Measurements from ENCODE around the gene SLC22A1. TPM values are rescaled to one million over a fixed set of nuclear protein-coding genes. Genes with fewer than 3 reads are reported as not detected.

SLC22A1 gene
- total and polyA plus RNA-seq, 2 of the 13 experiments (the other 11 are each of a cell fraction or from before 2014, with no cell fraction given): 0.80 to 0.87 TPM

- TF ChIP-seq ZNF737 (CRISPR knock-in tag; IDR thresholded peaks at IDR 0.05; ENCODE audit: borderline replicate concordance): peak; percentile 75; the same call in 1 of the 2 replicates
- TF ChIP-seq PHB2 (IDR thresholded peaks at IDR 0.05; ENCODE audit: partially characterized antibody): no peak
- TF ChIP-seq GLI4 (CRISPR knock-in tag; IDR thresholded peaks at IDR 0.05; ENCODE audit: borderline replicate concordance): no peak
- 0 out of 2 replicates have a peak, but pooled peaks have one; percentile 35 for TF ChIP-seq ZNF260 (CRISPR knock-in tag; IDR thresholded peaks at IDR 0.05; ENCODE audit: borderline replicate concordance, low read depth)
- no peak for TF ChIP-seq ZNF766 (CRISPR knock-in tag; IDR thresholded peaks at IDR 0.05; ENCODE audit: borderline replicate concordance)
- TF ChIP-seq ZNF773 (CRISPR knock-in tag; IDR thresholded peaks at IDR 0.05; ENCODE audit: borderline replicate concordance): no peak
- no peak for TF ChIP-seq ZBTB7A (CRISPR knock-in tag; IDR thresholded peaks at IDR 0.05)
Observed at GRCh38 chr6:160138839-160139419, 17.3 kb downstream of the SLC22A1 start (continued).

DNA sequence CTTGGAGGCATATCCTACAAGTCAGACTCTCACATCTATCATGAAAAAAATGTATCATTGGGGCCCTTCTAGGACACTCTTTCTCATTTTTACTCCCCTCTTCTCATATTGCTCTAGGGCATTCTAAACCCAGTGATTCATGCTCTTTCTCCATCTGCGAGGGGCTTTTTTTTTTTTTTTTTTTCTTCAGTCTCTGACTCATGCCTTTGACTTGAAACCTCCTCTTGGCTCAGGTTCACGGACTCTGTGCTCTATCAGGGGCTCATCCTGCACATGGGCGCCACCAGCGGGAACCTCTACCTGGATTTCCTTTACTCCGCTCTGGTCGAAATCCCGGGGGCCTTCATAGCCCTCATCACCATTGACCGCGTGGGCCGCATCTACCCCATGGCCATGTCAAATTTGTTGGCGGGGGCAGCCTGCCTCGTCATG, 17.8 kb downstream of the SLC22A1 start:
- Histone ChIP-seq H4K20me1 (ENCODE audit: insufficient read depth, low read length) (no peaks in the 10 kb centered on the region), H3K36me3 (replicated peaks in 1 of 2; ENCODE audit: control insufficient read depth in 1 of 2, insufficient read depth in 2 of 2, low read length in 2 of 2) (no peaks in the 10 kb centered on the region), H3K27ac (ENCODE audit: extremely low read length, insufficient read depth, low read length) (no peak overlapping the region), H3K4me3 (replicated peaks in 1 of 3; ENCODE audit: insufficient read depth in 1 of 3, low read depth in 2 of 3, low read length in 3 of 3) (no peak overlapping the region), H3K9ac (ENCODE audit: insufficient read depth, low read depth, low read length) (no peak overlapping the region), H3K27me3 (ENCODE audit: control insufficient read depth in 1 of 2, insufficient read depth in 2 of 2, low read length in 2 of 2) (no peaks in the 10 kb centered on the region), H3K9me3 (ENCODE audit: low read length) (no peaks in the 10 kb centered on the region), H2AFZ (ENCODE audit: low read length) (no peak overlapping the region), H3K4me1 (ENCODE audit: insufficient read depth, low read length) (peaks cover 65% of the 10 kb centered on the region), H3K4me2 (ENCODE audit: low read depth, low read length) (no peak overlapping the region), H3K79me2 (ENCODE audit: insufficient read depth, low read length) (no peaks in the 10 kb centered on the region)
- no peak for FAIRE-seq
- no peak for ATAC-seq
- CTCF ChIA-PET (ENCODE audit: low intra/inter-chr PET ratio, low total read pairs): interaction anchor here (2.6 kb wide), 1 partner anchor 316 kb away, joined by 23 read pairs; no protein-coding TSS in a partner anchor
- no TSS peak for BruUV-seq (replicated peaks)
- 82% methylated on average over 12 of the region's 12 CpGs for WGBS (ENCODE audit: low lambda C conversion rate)
- no peak for DNase-seq (ENCODE audit: low spot score)
- in situ Hi-C loops (cut with HindIII; ENCODE audit: extremely low pct_ligation_motif_present, low pct_unique_long_range_greater_than_20kb) (no loop called here), intact Hi-C loops (cut with micrococcal nuclease; ENCODE audit: unreplicated experiment) (loop anchor here (5.0 to 10.0 kb wide), 3 partner anchors 115 to 253 kb away; partner anchors contain the start of genes SLC22A2 and SLC22A3)
- POLR2A ChIA-PET: no interaction called here
- TF ChIP-seq ZFP62 (CRISPR knock-in tag; IDR thresholded peaks at IDR 0.05) (no peak), PRDM15 (CRISPR knock-in tag; IDR thresholded peaks at IDR 0.05) (no peak), CREM (IDR thresholded peaks at IDR 0.05) (no peak), CREM (CRISPR knock-in tag; IDR thresholded peaks at IDR 0.05) (no peak), HOMEZ (CRISPR knock-in tag; IDR thresholded peaks at IDR 0.05; ENCODE audit: low read depth) (0 out of 2 replicates have a peak, but pooled peaks have one; percentile 20), SNAPC5 (CRISPR knock-in tag; IDR thresholded peaks at IDR 0.05; ENCODE audit: borderline replicate concordance) (no peak)
- TF ChIP-seq, protein P1, sequence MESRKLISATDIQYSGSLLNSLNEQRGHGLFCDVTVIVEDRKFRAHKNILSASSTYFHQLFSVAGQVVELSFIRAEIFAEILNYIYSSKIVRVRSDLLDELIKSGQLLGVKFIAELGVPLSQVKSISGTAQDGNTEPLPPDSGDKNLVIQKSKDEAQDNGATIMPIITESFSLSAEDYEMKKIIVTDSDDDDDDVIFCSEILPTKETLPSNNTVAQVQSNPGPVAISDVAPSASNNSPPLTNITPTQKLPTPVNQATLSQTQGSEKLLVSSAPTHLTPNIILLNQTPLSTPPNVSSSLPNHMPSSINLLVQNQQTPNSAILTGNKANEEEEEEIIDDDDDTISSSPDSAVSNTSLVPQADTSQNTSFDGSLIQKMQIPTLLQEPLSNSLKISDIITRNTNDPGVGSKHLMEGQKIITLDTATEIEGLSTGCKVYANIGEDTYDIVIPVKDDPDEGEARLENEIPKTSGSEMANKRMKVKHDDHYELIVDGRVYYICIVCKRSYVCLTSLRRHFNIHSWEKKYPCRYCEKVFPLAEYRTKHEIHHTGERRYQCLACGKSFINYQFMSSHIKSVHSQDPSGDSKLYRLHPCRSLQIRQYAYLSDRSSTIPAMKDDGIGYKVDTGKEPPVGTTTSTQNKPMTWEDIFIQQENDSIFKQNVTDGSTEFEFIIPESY (CRISPR knock-in tag; IDR thresholded peaks at IDR 0.05): peak; percentile 95

All from HepG2 (cell line).